Measurements from ENCODE around the gene OBI1. TPM values are rescaled to one million over a fixed set of nuclear protein-coding genes. Genes with fewer than 3 reads are reported as not detected.
A peak's percentile ranks its signal among the peaks of the same experiment; 100 is the strongest.

Gene OBI1
- total and polyA plus RNA-seq, 9 of the 15 experiments (the other 6 are each of a cell fraction or from before 2014, with no cell fraction given), result 8.7 to 18.4 (median 14.2) TPM

DNA sequence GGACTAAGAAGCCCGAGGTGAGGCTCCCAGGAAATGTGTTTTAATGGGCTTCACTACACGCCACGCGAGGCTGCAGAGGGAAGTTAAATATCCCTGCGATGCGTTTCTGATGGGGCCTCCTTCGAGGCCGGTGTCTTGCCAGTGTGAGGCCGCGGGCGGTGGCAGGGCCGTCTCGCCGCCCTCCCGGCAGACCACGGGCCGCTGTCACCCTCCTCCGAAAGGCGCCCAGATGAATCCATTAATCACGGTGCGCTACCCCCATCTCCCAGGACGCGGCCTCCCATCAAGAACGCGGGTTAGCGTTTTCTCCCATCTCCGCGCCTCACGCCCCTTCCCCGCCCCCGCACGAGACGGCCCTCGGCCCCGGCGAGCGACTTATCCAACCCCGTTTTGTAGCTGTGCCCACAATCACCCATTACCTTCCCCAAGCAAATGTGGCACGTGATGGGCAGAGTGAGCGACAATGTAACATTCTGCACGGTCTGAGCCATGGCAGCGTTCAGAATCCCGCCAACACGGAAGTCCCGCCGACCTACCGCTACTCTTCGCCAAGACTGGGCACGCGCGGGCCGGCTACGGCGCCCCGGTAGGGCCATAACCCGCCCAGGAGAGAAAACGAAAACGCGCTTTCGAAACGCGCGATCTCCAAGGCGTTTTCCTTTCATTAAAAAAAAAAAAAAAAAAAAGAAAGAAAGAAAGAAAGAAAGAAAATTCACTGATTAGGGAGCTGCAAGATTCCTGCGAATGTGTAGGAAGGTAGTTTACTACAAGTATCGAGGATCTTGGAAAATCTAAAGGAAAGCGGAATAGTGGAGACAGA lies at the start of gene OBI1 (continued):
- TF ChIP-seq DEAF1 (CRISPR knock-in tag; IDR thresholded peaks at IDR 0.05), result no peak
- TF ChIP-seq PKNOX1 (IDR thresholded peaks at IDR 0.05), result peak; percentile 26; the same call in 1 of the 2 replicates
- TF ChIP-seq ZNF140 (CRISPR knock-in tag; IDR thresholded peaks at IDR 0.05), result no peak
- TF ChIP-seq, protein P1, sequence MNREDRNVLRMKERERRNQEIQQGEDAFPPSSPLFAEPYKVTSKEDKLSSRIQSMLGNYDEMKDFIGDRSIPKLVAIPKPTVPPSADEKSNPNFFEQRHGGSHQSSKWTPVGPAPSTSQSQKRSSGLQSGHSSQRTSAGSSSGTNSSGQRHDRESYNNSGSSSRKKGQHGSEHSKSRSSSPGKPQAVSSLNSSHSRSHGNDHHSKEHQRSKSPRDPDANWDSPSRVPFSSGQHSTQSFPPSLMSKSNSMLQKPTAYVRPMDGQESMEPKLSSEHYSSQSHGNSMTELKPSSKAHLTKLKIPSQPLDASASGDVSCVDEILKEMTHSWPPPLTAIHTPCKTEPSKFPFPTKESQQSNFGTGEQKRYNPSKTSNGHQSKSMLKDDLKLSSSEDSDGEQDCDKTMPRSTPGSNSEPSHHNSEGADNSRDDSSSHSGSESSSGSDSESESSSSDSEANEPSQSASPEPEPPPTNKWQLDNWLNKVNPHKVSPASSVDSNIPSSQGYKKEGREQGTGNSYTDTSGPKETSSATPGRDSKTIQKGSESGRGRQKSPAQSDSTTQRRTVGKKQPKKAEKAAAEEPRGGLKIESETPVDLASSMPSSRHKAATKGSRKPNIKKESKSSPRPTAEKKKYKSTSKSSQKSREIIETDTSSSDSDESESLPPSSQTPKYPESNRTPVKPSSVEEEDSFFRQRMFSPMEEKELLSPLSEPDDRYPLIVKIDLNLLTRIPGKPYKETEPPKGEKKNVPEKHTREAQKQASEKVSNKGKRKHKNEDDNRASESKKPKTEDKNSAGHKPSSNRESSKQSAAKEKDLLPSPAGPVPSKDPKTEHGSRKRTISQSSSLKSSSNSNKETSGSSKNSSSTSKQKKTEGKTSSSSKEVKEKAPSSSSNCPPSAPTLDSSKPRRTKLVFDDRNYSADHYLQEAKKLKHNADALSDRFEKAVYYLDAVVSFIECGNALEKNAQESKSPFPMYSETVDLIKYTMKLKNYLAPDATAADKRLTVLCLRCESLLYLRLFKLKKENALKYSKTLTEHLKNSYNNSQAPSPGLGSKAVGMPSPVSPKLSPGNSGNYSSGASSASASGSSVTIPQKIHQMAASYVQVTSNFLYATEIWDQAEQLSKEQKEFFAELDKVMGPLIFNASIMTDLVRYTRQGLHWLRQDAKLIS (CRISPR knock-in tag; IDR thresholded peaks at IDR 0.05), result no peak
- TF ChIP-seq AFF1 (IDR thresholded peaks at IDR 0.05; ENCODE audit: low read depth in 1 of 2, partially characterized antibody in 2 of 2), result no peak
- TF ChIP-seq TBP (optimal IDR thresholded peaks at IDR 0.05; ENCODE audit: low read depth, low read length), result peak; percentile 74
- TF ChIP-seq PHF8 (IDR thresholded peaks at IDR 0.05; ENCODE audit: borderline replicate concordance, low read length), result peak; percentile 80; the same call in 1 of the 2 replicates
- peak; percentile 83 for TF ChIP-seq POLR2A (conservative IDR thresholded peaks at IDR 0.05)
- TF ChIP-seq SAP30 (IDR thresholded peaks at IDR 0.05; ENCODE audit: borderline replicate concordance, insufficient read depth, low read depth, low read length, poor library complexity, severe bottlenecking), result peak; percentile 47
- TF ChIP-seq RCOR1 (IDR thresholded peaks at IDR 0.05; ENCODE audit: borderline replicate concordance in 1 of 2, low read depth in 2 of 2, low read length in 2 of 2), result 0 out of 4 replicates have a peak, but pooled peaks of 1 of the 2 experiments have one; percentile 3
- TF ChIP-seq RNF2 (IDR thresholded peaks at IDR 0.05), result no peak
- peak; percentile 41; the same call in 1 of the 2 replicates for TF ChIP-seq ZZZ3 (IDR thresholded peaks at IDR 0.05)
- TF ChIP-seq TEAD1 (CRISPR knock-in tag; IDR thresholded peaks at IDR 0.05), result 0 out of 4 replicates have a peak, but pooled peaks of 1 of the 2 experiments have one; percentile 39
- TF ChIP-seq RBBP5 (IDR thresholded peaks at IDR 0.05; ENCODE audit: borderline replicate concordance, insufficient read depth, low read length, poor library complexity, severe bottlenecking), result peak; percentile 87
- TF ChIP-seq CCAR2 (IDR thresholded peaks at IDR 0.05; ENCODE audit: low read depth, low read length), result no peak

Measured in K562 (cell line).